Endothelial cell of hepatic sinusoid (primary cell): ENCODE results near the gene AOPEP.

Experiments
- in situ Hi-C: cut with HindIII; loops from 2 replicates; pipeline ENCODE4 v1.10.0; 2017; ENCODE audit warnings: low sequenced_read_pairs

AOPEP gene

DNA sequence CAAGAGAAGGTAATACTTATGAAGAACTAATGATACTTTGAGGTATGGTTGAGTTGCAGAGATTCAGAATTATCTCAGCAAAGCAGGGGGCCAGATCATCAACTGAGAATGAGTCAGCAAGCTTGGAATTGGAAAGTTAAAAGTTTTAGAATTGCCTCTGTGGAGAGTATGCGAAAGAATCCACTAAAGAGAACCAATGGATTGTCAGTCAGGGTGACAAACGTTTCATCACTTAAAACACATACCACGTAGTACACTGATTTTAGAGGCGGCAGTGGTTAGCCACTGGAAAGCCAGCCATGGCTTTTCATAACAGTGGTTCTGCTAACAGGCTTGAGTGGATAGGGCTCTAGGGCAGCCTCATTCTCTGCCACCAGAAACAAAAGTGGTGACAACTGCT lies 30.7 kb downstream of the AOPEP start:
- in situ Hi-C loops: no loop called here

DNA sequence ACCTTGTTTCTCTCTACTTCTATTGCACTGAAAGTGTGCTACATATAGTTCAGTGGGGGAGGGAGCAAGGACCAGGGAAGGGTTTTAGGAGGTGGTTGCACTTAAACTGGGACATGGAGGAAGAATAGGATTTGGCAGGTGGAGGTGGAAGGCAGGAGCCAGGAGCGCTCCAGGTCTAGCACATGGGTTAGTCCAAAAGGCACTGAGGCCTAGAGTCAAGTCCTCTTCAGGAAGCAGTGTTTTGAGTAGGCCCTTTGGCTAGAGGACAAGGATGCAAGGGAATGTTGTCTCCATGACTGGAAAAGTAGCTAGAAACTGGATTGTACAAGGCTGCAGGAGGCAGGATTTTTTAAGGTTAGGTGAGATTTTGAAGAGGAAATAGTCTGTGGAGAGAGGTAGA lies 31.5 kb downstream of the AOPEP start:
- in situ Hi-C loops: no loop called here

DNA sequence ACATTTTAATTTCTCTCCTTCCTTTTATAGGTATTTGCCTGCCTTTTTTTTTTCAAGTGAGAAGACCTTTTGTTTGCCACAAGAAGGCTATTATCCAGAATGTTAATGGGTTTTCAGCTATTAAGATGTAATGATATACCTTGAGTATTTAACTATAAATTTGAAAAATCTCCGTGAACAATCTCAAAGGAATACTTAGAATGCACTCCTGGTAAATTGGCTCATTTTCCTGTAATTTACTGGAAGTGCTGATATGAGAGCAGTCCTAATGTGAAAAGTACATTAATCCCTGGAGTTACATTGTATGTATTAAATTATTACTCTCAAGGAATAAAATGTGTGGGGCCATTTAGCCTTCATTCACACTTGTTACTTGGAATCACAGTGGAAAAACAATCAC lies 32.4 kb downstream of the AOPEP start:
- in situ Hi-C loops: no loop called here

DNA sequence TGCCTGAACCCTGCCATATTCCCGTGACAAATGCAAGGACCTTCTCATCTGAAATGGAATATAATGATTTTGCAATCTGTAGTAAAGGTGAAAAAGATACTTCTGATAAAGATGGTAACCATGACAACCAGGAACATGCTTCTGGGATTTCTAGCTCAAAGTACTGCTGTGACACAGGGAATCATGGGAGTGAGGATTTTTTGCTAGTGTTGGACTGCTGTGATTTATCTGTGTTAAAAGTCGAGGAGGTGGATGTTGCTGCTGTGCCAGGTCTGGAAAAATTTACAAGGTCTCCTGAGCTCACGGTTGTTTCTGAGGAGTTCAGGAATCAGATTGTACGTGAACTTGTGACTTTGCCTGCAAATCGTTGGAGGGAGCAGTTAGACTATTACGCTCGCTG lies 33.5 kb downstream of the AOPEP start:
- in situ Hi-C loops: no loop called here

DNA sequence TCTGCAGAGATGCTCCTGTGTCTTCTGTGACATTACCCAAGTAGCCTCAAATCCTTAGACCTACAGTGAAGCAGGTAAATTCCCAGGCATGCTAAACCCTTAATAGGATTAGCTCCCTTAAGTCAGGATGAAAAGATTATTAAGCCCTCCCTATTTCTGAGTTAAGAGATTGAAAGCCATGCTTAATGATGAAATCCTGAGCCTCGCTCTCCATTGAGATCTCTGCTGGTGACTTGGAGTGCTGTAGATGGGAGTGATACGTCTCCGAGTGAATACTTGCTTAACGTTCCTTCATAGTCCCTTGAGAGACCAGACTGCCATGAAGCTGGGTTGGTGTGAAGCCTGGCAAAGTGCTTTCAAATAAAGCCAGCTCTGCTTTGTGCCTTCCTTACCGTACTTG lies 34.2 kb downstream of the AOPEP start:
- in situ Hi-C loops: no loop called here

DNA sequence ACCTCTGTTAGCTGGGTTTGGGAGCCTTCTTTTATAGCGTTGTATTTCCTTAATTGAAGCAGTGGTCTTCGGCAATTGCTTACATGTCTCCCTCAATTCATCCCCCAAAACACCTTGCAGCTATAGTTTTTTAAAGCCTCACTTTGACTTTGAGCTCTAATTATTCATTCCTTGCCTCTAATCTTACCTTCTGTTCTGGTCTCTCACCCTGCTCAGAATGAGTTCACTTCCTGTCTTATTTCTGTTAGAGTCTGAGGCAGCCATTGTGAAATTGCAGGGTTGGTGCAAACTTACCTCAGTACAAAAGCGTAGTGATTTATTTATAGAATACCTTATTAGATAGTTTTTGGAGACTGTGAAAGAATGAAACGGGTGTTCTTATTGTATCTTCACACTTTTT lies 35.0 kb downstream of the AOPEP start:
- in situ Hi-C loops: no loop called here

DNA sequence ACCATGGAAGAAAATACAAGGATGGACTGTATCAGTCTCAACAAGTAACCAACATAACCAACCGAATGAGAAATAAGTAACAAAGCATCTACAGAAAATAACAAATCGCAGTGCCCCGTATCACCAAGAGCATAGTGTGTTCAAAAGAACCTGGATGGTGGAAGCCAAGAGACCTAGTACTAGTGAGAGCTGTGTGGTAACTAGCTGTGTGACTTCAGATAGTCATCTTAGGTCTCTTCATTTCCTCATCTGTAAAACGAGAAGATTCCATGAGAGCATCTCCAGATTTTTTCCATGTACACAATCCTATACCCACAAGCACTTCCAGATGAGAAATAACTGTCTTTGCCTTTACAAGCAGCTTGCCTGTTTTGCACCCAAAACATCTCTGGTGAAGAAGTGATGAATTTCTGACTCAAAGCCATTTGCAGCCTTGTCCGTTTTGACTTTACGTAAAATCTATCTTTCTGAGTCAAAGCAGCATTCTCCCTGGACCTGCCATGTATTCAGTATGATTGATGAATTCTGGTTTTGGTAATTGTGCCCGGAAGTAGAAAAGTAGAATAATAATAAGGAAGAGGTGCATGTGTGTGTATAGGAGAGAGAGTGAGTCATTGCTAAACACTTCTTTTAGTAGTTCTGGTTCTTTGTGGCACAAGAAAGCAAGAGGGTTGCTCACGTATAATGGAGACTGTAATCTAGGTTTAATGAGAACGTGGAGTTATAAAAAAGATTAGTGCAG lies 41.0 kb downstream of the AOPEP start:
- in situ Hi-C loops: no loop called here

DNA sequence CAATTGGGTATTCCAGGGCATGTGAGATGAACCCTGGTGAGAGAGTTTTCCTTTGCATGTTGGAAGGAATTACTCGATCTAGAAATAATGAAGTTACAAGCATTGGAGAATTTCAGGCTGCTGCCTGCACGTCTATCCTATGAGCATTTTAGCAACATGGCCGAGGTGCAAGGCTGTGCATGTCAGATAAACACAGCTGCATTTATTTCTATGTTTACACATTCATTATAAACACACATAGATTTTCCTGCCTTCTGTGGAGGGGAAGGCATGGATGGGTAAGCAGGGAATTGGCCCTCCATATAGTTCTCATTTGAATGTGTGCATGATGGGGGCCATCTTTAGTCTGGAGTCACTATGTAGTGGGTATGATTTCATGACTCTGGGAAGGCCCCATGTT lies 42.3 kb downstream of the AOPEP start:
- in situ Hi-C loops: no loop called here

DNA sequence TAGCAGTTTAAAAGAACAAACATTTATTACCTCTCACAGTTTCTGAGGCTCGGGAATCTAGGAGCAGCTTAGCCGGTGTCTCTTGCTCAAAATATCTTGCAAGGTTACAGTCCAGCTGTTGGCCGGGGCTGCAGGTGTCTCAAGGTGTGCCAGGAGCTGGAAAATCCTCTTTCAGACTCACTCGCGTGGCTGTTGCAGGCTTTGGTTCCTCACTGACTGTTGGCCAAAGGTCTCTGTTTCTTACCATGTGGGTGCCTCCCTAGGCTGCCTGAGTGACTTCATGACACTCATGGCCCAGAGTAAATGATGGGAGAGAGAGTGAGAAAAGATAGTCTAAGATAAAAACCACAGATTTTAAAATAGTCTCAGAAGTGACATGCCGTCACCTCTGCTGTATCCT lies 43.8 kb downstream of the AOPEP start:
- in situ Hi-C loops: no loop called here

DNA sequence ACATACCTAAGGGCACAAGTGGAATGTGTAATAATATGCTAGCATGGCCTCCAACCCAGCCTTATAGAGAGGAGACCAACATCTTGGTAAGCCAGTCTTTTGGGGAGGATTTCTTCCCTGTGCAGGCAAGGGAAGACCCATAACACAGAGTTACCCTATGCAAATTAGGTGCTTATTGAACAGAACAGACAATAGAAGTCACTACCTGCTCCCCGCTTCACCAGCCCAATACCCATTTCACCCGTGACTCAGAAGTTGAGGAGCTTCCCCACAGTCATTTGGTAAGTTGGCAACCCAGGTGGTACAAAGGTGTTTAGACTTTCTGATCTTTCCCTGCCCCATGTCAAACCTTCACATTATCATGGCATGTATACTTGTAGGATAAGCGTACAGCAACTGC lies 44.6 kb downstream of the AOPEP start:
- in situ Hi-C loops: no loop called here

DNA sequence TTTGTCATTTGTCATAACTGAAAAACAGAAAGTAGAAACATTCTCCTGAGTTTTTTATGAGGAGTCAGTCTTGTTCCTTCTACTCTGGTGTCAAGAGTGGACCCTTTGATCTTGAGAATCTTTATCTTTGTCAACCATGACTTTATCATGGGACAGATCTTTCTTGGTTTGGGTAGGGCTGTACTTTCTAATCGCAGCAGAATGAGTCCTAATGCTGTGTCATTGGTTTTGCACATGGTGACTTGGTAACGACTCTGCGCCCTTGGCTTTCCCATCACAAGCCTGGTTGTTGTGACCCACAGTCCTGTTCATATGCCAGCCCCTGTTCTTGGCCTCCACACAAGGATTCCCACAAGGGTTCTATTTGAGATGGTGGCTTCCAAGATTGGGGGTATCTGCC lies 45.6 kb downstream of the AOPEP start:
- in situ Hi-C loops: no loop called here

DNA sequence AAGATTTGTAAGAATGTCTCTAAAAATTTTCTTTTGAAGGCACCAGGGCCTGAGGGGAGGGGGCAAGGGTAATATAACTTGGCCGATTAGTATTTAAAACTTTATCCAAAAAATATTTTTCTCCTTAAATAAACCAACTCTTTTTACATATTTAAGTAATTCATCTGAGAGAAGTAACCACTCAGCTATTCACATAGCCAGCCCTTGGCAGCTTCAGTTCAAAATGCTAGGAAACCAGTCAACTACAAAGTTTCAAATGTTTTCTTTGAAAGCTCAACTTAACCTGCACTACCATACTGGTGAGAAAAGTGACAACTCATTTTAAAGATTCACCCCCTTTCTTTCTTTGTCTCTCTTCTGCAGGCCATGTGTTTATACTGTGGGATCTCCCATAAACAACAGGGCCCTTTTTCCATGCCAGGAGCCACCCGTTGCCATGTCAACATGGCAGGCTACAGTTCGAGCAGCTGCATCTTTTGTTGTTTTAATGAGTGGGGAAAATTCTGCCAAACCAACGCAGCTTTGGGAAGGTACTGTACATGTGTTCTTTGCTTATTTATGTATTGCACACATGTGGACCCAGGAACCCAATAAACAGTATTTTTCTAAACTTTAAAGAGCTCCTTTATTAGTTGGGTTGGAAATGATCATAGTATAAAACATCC lies 46.3 kb downstream of the AOPEP start:
- in situ Hi-C loops: no loop called here

DNA sequence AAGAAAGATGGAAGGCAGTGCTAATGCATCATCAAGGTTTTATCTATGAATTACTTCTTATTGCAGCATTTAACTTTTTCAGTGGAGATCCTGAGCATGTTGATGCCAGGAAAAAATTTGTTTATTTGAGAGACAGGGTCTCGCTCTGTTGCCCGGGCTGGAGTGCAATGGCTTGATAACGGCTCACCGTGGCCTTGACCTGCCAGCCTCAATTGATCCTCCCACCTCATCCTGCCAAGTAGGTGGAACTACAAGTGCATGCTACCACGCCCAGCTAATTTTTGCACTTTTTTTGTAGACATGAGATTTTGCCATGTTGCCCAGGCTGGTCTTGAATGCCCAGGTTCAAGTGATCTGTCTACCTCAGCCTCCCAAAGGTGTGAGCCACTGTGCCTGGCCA lies 47.2 kb downstream of the AOPEP start:
- in situ Hi-C loops: no loop called here

DNA sequence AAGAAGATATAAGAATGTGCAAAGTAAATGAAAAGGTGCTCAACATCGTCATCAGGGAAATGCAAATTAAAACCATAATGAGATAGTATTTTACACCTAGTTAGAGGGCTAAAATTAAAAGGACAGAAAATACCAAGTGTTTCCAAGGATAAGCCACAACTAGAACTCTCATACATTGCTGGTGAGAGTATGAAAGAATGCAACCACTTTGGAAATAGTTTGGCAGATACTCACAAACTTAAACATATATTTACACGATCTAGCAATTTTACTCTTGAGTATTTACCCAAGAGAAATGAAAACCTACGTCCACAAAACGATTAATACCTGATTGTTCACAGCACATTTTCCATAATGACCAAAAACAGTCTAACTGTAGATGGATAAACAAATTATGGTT lies 51.5 kb downstream of the AOPEP start:
- in situ Hi-C loops: no loop called here

DNA sequence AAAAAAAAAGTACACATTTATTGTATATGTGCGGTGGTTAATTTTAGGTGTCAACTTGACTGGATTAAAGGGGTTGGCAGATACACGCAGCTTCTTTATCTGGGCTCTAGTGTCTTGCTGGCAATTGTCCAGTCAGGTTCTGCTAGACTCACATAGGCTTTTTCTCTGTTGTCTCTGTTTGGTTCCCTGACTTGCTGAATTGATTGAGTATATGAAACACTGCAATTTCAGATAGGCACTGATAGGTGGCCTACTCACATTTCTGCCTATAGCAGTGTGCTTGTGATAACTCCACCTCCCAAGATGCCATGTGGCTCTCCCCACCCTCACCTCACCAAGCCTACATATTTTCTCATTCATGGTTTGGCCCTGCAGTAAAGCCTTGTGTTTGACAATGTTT lies 52.5 kb downstream of the AOPEP start:
- in situ Hi-C loops: no loop called here

DNA sequence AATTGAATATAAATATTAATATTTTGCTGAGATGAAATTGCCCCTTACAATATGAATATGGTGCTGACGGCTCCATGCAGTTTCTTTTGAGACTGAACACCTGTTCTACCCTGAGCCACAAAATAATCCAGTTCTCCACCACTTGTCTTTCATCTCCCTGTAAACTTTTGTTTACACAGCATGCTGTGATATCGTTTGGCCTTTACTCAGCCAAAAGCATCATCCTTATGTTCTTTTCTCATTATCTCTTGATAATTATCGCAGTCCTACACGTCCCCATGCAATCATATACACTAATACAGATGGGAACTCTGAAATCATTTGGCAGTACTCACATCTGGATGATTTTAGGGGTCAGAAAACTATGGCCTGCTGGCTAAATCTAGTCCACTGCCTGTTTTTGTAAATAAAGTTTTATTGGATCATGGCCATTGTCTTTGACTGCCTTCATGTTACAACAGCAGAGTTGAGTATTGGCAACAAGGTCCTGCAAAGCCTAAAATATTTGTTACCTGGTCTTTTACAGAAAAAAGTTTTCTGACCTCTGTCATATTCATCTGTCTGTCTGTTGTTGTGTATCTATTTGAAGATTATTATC lies 53.3 kb downstream of the AOPEP start:
- in situ Hi-C loops: no loop called here

DNA sequence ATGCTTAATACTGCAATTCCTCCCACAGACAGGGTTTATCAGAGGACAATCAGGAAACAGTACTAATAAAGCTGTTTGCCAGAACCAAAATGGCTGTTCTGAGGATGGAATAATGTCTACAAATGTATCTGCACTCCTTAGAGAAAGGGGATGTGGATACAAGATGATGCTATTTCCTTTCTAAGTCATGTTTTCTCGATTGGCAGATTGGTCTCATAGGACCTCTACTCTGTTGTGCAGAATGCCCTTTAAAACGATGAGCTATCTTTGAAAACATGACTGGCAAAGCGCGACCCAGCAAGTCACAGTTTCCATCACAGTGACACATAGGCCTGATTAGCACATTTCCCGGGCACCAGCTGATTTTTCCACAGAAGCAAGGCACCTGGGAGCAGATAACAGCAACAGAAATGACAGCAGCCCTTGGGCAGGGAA lies 54.0 kb downstream of the AOPEP start:
- in situ Hi-C loops: no loop called here

DNA sequence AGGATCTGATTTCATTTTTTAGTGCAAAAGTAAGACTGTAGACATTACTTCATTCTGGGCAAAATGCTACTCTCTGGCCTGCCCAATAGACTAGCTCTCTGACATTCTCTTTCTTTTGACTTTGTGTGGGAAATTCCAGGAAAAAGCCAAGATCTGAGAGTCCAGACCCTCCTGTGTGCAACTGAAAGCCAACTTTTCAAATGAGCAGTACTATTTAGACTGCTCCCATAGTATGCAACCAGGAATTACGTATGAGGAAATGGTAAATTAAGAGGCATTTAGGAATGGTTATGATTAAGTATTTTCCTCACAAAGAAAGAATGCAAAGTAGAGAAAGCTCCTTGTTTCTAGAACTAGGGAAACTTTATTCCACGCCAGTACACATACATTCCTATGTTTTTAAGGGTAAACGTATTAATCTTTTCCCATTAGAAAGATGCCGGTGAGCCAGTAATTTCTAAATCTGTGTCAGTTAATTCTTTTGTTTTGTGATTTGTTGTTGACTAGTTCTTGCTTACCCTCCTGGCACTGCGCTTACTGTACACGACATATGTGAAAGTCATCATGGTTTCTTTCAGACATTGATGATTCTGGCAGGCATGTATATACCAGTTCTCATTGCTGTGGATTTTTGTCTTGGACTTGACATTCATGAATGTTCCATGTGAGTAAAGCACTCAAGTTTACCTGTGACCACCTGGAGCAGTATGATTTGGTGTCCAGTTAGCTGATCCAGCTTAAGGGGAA lies 56.0 kb downstream of the AOPEP start:
- in situ Hi-C loops: no loop called here

DNA sequence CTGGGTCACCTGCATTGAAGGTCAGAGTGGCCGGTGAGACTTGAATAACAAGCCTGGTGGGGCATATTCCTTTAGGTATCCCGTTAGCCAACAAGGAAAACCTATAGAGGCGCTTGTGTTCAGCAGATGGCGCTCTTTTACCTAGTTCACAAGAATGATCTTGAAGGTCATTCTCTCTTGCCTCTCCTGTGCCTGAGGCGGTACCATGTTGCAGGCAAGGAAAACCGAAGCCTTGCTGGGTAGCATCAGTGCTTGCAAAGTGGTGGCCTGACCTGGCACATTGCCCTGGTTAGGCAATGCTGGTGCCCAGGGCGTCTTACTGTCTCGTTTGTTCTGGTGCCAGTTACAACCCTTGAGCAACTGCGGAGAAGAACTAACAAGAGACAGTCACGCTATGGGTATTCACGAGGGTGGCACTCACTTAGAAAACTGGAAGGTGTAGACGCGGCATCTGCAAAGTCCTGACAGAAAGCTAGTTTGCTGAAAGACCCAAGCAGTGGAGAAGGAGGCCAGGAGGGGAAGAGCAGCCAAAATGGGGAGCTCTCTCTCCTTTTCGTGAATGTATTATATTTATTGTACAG lies 56.7 kb downstream of the AOPEP start:
- in situ Hi-C loops: no loop called here

DNA sequence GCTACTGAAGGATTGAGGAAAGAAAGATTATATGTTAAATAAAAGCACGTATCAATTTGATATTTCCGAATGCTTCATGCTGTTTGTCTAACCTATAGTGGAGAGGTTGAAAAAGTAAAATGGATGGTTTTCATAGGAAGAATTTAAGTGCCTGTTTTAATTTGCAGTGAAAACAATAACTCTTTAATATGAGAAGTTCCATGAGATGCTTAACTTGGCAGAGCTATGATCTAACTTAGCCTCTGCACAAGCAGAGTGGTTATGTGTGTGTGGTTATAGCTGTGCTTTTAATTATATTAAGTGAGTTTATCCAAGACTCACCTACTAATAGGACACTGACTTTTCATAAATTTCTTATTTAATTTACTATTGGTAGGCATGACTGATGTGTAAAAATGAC lies 57.4 kb downstream of the AOPEP start:
- in situ Hi-C loops: no loop called here
